Liver (tissue), 9 donors: Measurements from ENCODE around the gene ARL11. TPM values are rescaled to one million over a fixed set of nuclear protein-coding genes. Genes with fewer than 3 reads are reported as not detected.

Experiments used
- DNase-seq: peaks from one replicate; pipeline ENCODE4 v3.0.0-alpha.2; 2017; ENCODE audit warnings: low spot score
- H3K27ac ChIP-seq, 2 donors: one replicate each; pipeline ENCODE4 v1.7.0; 2013; ENCODE audit warnings: inconsistent platforms in 2 of 2, low read length in 2 of 2, control low read depth in 1 of 2, low read depth in 1 of 2, mild to moderate bottlenecking in 1 of 2
- H3K27me3 ChIP-seq, 4 donors: one replicate each; pipeline versions ENCODE4 v1.6.1 to v1.7.0; 2013; ENCODE audit warnings: low read length in 3 of 4, inconsistent platforms in 1 of 4, mild to moderate bottlenecking in 1 of 4, moderate library complexity in 1 of 4; ENCODE audit not compliant: control insufficient read depth in 4 of 4, insufficient read depth in 4 of 4
- H3K36me3 ChIP-seq, 4 donors: one replicate each; pipeline versions ENCODE4 v1.6.1 to v1.7.0; 2013; ENCODE audit warnings: low read length in 3 of 4, mild to moderate bottlenecking in 3 of 4, low read depth in 1 of 4, moderate library complexity in 1 of 4; ENCODE audit not compliant: control insufficient read depth in 4 of 4, insufficient read depth in 3 of 4
- H3K4me1 ChIP-seq, 4 donors: one replicate each; pipeline versions ENCODE4 v1.6.1 to v1.7.0; 2013; ENCODE audit warnings: low read length in 3 of 4, mild to moderate bottlenecking in 3 of 4, moderate library complexity in 1 of 4; ENCODE audit not compliant: control insufficient read depth in 4 of 4, insufficient read depth in 4 of 4
- H3K4me3 ChIP-seq, 3 donors: one replicate each; pipeline versions ENCODE4 v1.6.1 to v1.7.0; 2013; ENCODE audit warnings: low read length in 3 of 3, control low read depth in 1 of 3, low read depth in 1 of 3, mild to moderate bottlenecking in 1 of 3
- H3K9ac ChIP-seq, 2 donors: one replicate each; pipeline ENCODE4 v1.7.0; 2013; ENCODE audit warnings: low read length in 2 of 2, mild to moderate bottlenecking in 2 of 2, moderate library complexity in 2 of 2, control low read depth in 1 of 2, low read depth in 1 of 2
- H3K9me3 ChIP-seq, 4 donors: one replicate each; pipeline versions ENCODE4 v1.6.1 to v1.7.0; 2013; ENCODE audit warnings: low read length in 3 of 4; ENCODE audit not compliant: control insufficient read depth in 4 of 4
- EGR1 ChIP-seq, 2 donors: IDR thresholded peaks; 2 replicates each; pipeline ENCODE4 v1.6.1; 2016 to 2018; ENCODE audit warnings: antibody characterized with exemption in 2 of 2, low read depth in 2 of 2
- FOXA1 ChIP-seq: IDR thresholded peaks from 2 replicates; pipeline ENCODE4 v1.6.1; 2016; ENCODE audit warnings: antibody characterized with exemption
- FOXA2 ChIP-seq: IDR thresholded peaks from 2 replicates; pipeline ENCODE4 v1.6.1; 2016; ENCODE audit warnings: antibody characterized with exemption
- GABPA ChIP-seq, 2 donors: IDR thresholded peaks in 1 of 2; conservative IDR thresholded peaks in 1 of 2; 2 replicates each; pipeline ENCODE4 v1.6.1; 2016; ENCODE audit warnings: antibody characterized with exemption in 2 of 2, mild to moderate bottlenecking in 1 of 2, moderate library complexity in 1 of 2
- HNF4A ChIP-seq, 2 donors: conservative IDR thresholded peaks; 2 replicates each; pipeline ENCODE4 v1.6.1; 2016; ENCODE audit warnings: antibody characterized with exemption in 2 of 2, mild to moderate bottlenecking in 2 of 2
- HNF4G ChIP-seq: IDR thresholded peaks from 2 replicates; pipeline ENCODE4 v1.6.1; 2016; ENCODE audit warnings: antibody characterized with exemption
- JUND ChIP-seq, 2 donors: IDR thresholded peaks; 2 replicates each; pipeline ENCODE4 v1.6.1; 2016; ENCODE audit warnings: antibody characterized with exemption in 2 of 2
- REST ChIP-seq: IDR thresholded peaks from 2 replicates; pipeline ENCODE4 v1.6.1; 2016; ENCODE audit warnings: antibody characterized with exemption, mild to moderate bottlenecking
- RXRA ChIP-seq, 2 donors: IDR thresholded peaks; 2 replicates each; pipeline ENCODE4 v1.6.1; 2017 to 2018; ENCODE audit warnings: antibody characterized with exemption in 2 of 2, mild to moderate bottlenecking in 1 of 2
- SP1 ChIP-seq: IDR thresholded peaks from 2 replicates; pipeline ENCODE4 v1.6.1; 2018; ENCODE audit warnings: antibody characterized with exemption, mild to moderate bottlenecking
- YY1 ChIP-seq: IDR thresholded peaks from 2 replicates; pipeline ENCODE4 v1.6.1; 2016; ENCODE audit warnings: antibody characterized with exemption, mild to moderate bottlenecking
- ZBTB33 ChIP-seq: IDR thresholded peaks from 2 replicates; pipeline ENCODE4 v1.6.1; 2016; ENCODE audit warnings: antibody characterized with exemption
- WGBS: extraction: QIAGEN DNeasy Blood & Tissue Kit; methylation state at CpG from one replicate; pipeline ENCODE4 v1.1.7; 2013; 5-methylcytosine and 5-hydroxymethylcytosine counted together
- polyA plus RNA-seq, 2 donors: library from polyadenylated mRNA; stranded (reverse) in 1 of 2; unstranded in 1 of 2; fragments of 200-250 nt in 1 of 2; fragments of >200 nt in 1 of 2; fragmentation: Nextera tagmentation in 1 of 2; extraction: Ambion mirVana in 1 of 2; gene quantifications; one replicate each; pipeline versions ENCODE4 v1.2.1 to v1.2.3, GENCODE V29; 2013 to 2015
- total RNA-seq, 2 donors: library from RNA; depleted of rRNA; stranded (reverse); fragments of >200 nt; gene quantifications; one replicate each; pipeline ENCODE4 v1.2.3, GENCODE V29; 2014
- TF ChIP-seq, protein P1 (sequence below): IDR thresholded peaks from 2 replicates; pipeline ENCODE4 v1.6.1; 2016; ENCODE audit warnings: antibody characterized with exemption
- TF ChIP-seq, protein P2 (sequence below): fragments of 150-350 bp; IDR thresholded peaks from 2 replicates; pipeline ENCODE4 v1.5.1; 2017; ENCODE audit warnings: improper control_type of control experiment, low read depth, low read length; ENCODE audit not compliant: missing input control
- donor health status: healthy.
- donor health status: healthy.
- donor health status: healthy.
- donor health status: healthy.
- donor health status: healthy.

ARL11 gene
- total and polyA plus RNA-seq, 4 donors = 0.11 to 1.5 (median 0.59) TPM

GRCh38 chr13:49664606-49665005 is 36.3 kb downstream of the ARL11 start:
- peaks cover 6 to 37% (median 18%) of the 10 kb centered on the region in 4 donors for H3K36me3 ChIP-seq
- H3K27me3 ChIP-seq = no peaks in the 10 kb centered on the region
- WGBS = 90% methylated on average over 4 of the region's 4 CpGs
- peaks cover 0 to 5% (median 1%) of the 10 kb centered on the region in 4 donors for H3K4me1 ChIP-seq
- DNase-seq = no peak
- H3K9me3 ChIP-seq = no peaks in the 10 kb centered on the region
- no peak overlapping the region for H3K4me3 ChIP-seq
- no peak overlapping the region for H3K9ac ChIP-seq
- no peak overlapping the region for H3K27ac ChIP-seq
- TF ChIP-seq JUND (IDR thresholded peaks at IDR 0.05) (no peak), EGR1 (IDR thresholded peaks at IDR 0.05; ENCODE audit: low read depth in 2 of 2) (no peak), RXRA (IDR thresholded peaks at IDR 0.05) (no peak), FOXA1 (no peak)

DNA sequence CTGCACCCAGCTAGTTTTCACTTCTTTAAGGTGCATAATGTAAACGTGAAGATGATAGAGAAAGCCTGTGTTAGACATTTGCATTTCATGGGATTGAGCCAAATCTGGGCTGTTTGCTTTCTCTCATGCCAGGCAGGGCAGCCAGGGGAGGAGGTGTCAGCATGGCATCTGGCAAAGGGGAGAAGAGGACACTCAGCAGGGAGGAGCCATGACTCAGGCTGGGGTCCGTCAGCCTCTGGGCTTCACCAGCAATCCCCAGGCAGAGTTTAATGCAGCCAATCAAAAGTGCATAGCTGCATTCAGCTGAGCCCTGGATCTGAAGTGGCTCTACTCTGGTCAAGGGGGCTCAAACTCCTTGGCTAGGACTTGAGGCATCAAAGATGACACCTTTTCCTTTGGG is 39.5 kb downstream of the ARL11 start:
- H3K27me3 ChIP-seq = no peaks in the 10 kb centered on the region
- TF ChIP-seq EGR1 (IDR thresholded peaks at IDR 0.05; ENCODE audit: low read depth in 2 of 2) = no peak
- TF ChIP-seq SP1 = no peak
- TF ChIP-seq GABPA (IDR thresholded peaks at IDR 0.05 in 1 of 2, conservative IDR thresholded peaks at IDR 0.05 in 1 of 2) = no peak
- no peak for TF ChIP-seq HNF4G
- TF ChIP-seq YY1 = no peak
- TF ChIP-seq FOXA2 = no peak
- no peak for TF ChIP-seq FOXA1
- TF ChIP-seq, protein P1, sequence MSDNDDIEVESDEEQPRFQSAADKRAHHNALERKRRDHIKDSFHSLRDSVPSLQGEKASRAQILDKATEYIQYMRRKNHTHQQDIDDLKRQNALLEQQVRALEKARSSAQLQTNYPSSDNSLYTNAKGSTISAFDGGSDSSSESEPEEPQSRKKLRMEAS = no peak
- no peak for TF ChIP-seq ZBTB33
- no peak for TF ChIP-seq RXRA (IDR thresholded peaks at IDR 0.05)
- no peak for TF ChIP-seq HNF4A (conservative IDR thresholded peaks at IDR 0.05)
- TF ChIP-seq, protein P2, sequence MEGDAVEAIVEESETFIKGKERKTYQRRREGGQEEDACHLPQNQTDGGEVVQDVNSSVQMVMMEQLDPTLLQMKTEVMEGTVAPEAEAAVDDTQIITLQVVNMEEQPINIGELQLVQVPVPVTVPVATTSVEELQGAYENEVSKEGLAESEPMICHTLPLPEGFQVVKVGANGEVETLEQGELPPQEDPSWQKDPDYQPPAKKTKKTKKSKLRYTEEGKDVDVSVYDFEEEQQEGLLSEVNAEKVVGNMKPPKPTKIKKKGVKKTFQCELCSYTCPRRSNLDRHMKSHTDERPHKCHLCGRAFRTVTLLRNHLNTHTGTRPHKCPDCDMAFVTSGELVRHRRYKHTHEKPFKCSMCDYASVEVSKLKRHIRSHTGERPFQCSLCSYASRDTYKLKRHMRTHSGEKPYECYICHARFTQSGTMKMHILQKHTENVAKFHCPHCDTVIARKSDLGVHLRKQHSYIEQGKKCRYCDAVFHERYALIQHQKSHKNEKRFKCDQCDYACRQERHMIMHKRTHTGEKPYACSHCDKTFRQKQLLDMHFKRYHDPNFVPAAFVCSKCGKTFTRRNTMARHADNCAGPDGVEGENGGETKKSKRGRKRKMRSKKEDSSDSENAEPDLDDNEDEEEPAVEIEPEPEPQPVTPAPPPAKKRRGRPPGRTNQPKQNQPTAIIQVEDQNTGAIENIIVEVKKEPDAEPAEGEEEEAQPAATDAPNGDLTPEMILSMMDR = no peak
- no peak for TF ChIP-seq REST
- H3K4me3 ChIP-seq = no peak overlapping the region
- no peak overlapping the region for H3K27ac ChIP-seq
- H3K36me3 ChIP-seq = peaks cover 3 to 23% (median 9%) of the 10 kb centered on the region in 4 donors
- 40% methylated on average over 2 of the region's 2 CpGs for WGBS
- H3K9ac ChIP-seq = no peak overlapping the region
- DNase-seq = no peak
- H3K9me3 ChIP-seq = no peaks in the 10 kb centered on the region
- H3K4me1 ChIP-seq = peaks cover 0 to 9% (median 9%) of the 10 kb centered on the region in 4 donors
